Measurements from ENCODE around the gene MAFG.

Gene MAFG

DNA sequence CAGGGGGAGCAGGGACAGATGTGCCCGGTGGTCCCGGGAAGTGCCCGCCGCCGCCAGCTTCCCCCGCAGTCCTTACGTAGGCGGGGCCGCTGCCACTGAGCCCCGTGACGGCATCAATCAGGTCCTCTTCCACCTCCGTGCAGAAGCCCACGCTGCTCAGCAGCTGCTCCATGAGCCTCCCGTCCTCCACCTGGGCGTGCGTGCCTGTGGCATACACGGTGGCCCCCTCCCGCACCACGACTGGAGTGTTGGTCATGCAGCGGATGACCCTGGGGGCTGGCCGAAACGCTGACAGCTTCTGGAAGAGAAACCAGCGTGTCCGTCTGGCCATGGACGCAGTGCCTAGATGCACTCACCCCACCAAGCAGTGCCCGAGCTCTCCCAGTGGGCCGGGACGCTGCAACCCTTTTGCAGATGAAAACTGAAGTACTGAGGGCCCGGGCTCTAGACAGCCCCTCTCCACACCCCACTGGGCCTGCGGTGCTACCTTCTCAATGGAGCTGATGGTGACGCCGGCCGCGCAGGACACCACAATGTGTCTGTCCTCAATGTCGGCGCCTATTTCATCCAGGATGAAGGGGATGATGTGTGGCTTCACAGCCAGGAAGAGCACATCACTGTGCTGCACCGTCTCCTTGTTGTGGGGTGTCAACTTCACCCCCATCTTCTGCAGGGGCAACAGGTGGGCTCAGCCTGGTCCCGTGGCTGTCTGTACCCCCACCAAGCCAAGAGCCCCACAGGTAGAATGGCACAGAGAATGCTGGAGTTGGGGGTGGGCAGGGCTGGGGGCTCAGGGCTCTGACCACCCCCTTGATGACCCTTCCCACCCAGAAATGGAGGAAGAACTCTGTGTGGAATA is 7.5 kb upstream of the MAFG start:
- no peak overlapping the region for H3K4me3 ChIP-seq
- DNase-seq (ENCODE audit: low spot score) = no peak
- TF ChIP-seq, protein P1, sequence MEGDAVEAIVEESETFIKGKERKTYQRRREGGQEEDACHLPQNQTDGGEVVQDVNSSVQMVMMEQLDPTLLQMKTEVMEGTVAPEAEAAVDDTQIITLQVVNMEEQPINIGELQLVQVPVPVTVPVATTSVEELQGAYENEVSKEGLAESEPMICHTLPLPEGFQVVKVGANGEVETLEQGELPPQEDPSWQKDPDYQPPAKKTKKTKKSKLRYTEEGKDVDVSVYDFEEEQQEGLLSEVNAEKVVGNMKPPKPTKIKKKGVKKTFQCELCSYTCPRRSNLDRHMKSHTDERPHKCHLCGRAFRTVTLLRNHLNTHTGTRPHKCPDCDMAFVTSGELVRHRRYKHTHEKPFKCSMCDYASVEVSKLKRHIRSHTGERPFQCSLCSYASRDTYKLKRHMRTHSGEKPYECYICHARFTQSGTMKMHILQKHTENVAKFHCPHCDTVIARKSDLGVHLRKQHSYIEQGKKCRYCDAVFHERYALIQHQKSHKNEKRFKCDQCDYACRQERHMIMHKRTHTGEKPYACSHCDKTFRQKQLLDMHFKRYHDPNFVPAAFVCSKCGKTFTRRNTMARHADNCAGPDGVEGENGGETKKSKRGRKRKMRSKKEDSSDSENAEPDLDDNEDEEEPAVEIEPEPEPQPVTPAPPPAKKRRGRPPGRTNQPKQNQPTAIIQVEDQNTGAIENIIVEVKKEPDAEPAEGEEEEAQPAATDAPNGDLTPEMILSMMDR (IDR thresholded peaks at IDR 0.05) = no peak
- H3K27ac ChIP-seq = no peak overlapping the region

DNA sequence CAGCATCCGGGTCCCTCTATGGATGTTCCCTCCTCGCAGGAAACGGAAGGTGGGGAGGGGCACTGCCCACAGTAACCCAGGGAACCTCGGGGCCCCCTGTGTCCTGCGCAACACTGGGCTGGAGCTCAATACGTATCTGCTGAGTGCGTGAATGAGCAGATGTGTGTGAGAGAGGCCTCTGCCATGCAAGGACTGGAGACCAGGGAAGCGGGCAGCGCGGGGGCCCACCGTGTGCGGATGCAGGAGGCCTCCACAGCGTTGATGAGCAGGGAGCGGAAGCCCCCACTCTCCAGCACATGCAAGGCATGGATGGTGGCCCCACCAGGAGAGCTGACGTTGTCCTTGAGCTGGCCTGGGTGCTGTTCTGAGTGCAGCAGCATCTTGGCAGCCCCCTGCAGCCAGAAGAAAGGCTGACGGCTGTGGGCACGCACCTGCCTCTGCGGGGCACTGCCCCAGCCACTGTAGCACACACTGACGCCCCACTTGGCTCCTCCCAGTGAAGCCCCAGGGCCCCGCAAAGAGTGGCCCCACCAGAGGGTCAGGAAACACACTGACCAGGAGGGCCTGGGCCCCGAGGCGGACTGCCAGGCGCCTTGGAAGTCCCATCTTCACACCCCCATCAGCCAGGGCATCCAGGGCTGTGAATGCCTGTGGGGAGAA is 6.7 kb upstream of the MAFG start:
- Histone ChIP-seq H3K27ac (no peak overlapping the region), H3K4me3 (no peak overlapping the region)
- DNase-seq (ENCODE audit: low spot score) = no peak
- TF ChIP-seq, protein P1 (IDR thresholded peaks at IDR 0.05) = no peak

DNA sequence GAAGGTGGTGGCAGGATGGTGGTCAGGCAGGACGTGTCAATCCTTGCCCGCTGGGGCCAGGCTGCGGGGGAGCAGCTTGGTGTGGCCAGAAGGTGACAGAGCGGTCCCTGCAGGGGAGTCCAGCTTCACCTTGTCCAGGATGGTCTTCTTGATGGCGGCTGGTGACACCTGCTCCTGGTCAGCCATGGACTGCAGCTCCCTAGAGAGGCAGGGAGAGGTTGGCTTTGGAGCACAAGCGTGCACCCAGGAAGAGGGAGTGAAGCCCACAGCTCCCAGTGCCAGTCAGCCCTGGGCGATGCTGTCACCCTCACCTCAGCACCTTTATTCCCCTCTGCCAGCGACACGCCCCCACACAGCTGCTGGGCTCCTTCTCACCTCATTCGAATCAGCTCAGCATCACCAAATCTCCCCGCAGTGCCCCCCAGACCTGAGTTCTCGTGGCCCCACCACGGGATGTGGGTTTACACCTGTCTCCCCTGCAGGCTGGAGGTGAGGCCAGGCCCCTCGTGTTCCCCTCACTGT is 5.7 kb upstream of the MAFG start:
- H3K27ac ChIP-seq = no peak overlapping the region

DNA sequence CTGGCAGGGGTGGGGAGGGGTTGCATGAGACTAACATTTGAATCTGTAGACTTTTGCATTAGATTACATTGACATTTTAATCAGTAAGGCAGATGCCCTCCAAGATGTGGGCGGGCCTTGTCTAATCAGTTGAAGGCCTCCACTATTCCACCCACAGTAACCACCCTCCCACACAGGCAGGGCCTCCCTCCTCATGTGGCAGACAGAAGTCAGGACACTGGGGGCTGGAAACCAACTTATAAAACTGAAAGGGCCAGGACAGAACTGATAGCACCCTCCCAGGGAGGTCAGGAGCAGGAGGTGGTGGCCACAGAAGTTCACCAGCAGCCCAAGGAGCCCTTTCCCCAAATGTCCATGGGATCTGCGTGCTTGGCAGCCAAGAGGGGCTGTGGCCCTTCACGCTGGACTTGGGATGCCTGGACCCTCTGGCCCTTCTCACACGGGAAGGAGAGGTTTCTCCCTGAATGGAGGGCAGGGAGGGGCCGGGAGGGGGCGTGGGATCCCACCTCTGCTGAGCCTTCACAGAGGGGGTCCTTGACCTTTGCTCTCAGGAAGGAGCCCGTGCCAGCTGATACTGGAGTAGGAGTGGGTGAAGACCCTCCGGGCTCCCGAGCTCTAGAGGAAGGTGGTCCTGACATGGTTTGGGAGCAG is 4.9 kb upstream of the MAFG start:
- H3K4me3 ChIP-seq = no peak overlapping the region

More for the DNA sequence above, 5.7 kb upstream of the MAFG start:
- no peak for DNase-seq (ENCODE audit: low spot score)
- TF ChIP-seq, protein P1 (IDR thresholded peaks at IDR 0.05) = no peak
- H3K4me3 ChIP-seq = no peak overlapping the region

GRCh38 chr17:81931557-81932332 is 4.2 kb upstream of the MAFG start:
- TF ChIP-seq, protein P1 (IDR thresholded peaks at IDR 0.05) = no peak
- no peak overlapping the region for H3K4me3 ChIP-seq
- DNase-seq (ENCODE audit: low spot score) = no peak
- no peak overlapping the region for H3K27ac ChIP-seq

More for the DNA sequence above, 4.9 kb upstream of the MAFG start:
- TF ChIP-seq, protein P1 (IDR thresholded peaks at IDR 0.05) = no peak
- no peak overlapping the region for H3K27ac ChIP-seq
- DNase-seq (ENCODE audit: low spot score) = no peak

- DNase-seq (ENCODE audit: low spot score) = no peak
- no peak overlapping the region for H3K4me3 ChIP-seq
- TF ChIP-seq, protein P1 (IDR thresholded peaks at IDR 0.05) = no peak
- H3K27ac ChIP-seq = no peak overlapping the region
Observed at GRCh38 chr17:81931189-81931556, 3.6 kb upstream of the MAFG start.
